CD1c-positive myeloid dendritic cell (primary cell): ENCODE data around the gene PCDHGC5.

Experiments
- DNase-seq: peaks from one replicate; pipeline ENCODE4 v3.0.0-alpha.2; 2016; ENCODE audit errors: extremely low spot score

The PCDHGC5 gene

GRCh38 chr5:141488591-141489561 is at the start of gene PCDHGC5:
TSS of gene PCDHGC5 (plus strand) at chr5:141489081. CDS start at chr5:141489241, 160 bp downstream.
- no peak for DNase-seq

DNA sequence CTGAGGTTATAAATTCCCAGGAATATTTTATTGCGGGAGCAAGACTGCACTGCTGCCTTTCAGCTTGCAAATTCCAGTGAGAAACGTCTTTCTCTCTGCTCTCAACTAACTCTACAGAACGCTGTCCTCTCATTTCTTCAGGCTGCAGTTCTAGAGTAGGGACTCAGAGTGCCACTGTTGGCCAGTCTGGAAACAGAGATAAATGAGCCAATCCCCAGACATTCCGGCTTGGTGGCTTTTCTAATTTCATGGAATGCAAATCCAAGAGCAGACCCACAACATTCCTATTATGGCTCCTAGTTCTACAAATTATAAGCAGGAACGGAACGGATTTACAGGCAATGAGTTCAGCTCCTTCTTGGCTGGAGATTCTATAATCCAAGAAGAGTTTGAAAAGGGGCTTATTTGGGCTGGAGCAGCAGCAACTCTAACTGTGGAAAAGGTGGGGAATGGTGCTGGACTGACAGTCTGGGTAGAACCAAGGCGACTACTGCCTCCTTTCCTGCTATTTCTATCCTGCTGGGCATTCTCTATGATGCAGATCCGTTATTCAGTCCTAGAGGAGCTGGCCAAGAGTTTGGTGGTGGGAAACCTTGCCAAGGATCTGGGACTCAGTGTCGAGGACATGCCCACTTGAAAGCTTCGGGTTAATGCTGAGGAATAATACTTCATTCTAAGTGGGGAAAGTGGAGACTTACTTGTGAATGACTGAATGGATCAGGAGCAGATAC is 49.3 kb upstream of the PCDHGC5 start:
- no peak for DNase-seq

GRCh38 chr5:141440341-141440740 is 48.5 kb upstream of the PCDHGC5 start:
- no peak for DNase-seq

- no peak for DNase-seq
Measured at GRCh38 chr5:141441571-141442170, 47.2 kb upstream of the PCDHGC5 start.

DNA sequence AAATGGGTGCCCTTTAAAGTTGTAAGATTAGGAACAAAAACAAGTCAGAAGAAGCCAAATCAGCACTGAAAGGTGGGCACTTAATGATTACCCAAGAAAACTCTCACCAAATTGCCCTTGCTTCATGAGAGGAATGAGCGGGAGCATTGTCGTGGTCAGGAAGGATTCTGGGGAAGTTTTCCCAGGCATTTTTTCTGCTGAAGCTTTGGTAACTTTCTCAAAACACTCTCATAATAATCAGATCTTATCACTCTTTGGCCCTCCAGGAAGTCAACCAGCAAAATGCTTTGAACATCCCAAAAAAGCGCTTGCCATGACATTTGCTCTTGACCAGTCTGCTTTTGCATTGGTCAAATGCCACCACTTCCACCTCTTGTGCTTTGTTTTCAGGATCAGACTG is 23.5 kb upstream of the PCDHGC5 start:
- no peak for DNase-seq

DNA sequence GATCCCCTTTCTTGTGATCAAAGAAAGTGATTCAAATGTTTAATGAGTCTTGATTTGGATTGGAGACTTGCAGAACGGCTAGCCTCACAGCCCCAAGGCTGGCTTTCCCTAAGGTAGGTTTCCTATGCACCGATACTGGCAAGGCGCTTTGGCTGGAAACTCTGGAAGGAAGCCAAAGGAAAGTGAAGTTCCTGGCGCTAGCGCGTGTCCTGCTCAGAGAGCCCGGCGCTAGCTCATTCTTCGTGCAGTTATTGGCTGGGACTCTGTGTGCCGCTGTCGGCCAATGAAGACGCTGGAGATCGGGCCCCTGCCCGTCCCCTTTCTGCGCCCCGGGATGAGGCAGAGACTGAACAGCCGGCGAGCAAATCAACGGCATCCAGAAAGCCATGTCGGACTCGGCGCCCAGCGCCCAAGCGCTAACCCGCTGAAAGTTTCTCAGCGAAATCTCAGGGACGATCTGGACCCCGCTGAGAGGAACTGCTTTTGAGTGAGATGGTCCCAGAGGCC is 13.2 kb upstream of the PCDHGC5 start, which contains the start of gene PCDHGC3:
TSS of gene PCDHGC3 (plus strand) at position 342 of the 507 bp plus-strand sequence. CDS start at position 493, 151 bp downstream.
- peak; percentile 49 for DNase-seq

GRCh38 chr5:141476132-141476911 is 12.6 kb upstream of the PCDHGC5 start:
- DNase-seq: peak; percentile 6

DNA sequence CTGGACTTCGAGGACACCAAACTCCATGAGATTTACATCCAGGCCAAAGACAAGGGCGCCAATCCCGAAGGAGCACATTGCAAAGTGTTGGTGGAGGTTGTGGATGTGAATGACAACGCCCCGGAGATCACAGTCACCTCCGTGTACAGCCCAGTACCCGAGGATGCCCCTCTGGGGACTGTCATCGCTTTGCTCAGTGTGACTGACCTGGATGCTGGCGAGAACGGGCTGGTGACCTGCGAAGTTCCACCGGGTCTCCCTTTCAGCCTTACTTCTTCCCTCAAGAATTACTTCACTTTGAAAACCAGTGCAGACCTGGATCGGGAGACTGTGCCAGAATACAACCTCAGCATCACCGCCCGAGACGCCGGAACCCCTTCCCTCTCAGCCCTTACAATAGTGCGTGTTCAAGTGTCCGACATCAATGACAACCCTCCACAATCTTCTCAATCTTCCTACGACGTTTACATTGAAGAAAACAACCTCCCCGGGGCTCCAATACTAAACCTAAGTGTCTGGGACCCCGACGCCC is 11.8 kb upstream of the PCDHGC5 start:
- DNase-seq: no peak

GRCh38 chr5:141477815-141478214 is 11.1 kb upstream of the PCDHGC5 start:
- DNase-seq: no peak

- DNase-seq: no peak
Measured at GRCh38 chr5:141478321-141478945, 10.4 kb upstream of the PCDHGC5 start.

DNA sequence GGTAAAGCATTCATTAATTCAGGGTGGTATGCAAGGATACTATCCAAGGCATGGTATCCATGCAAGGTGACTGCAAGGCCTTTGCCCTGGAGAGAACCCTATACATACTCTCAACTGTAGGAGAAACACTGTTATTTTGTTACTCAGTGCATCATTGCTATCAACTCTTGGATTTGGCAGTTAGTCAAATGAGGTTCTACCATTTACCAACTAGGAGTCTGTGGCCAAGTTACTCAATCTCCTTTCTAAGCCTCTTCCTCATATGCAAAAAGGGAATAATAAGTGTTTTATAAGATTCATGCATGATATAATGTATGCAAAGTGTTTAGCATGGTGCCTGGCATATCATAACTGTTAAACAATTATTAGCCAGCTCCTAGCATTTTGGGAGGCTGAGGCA is 9.1 kb upstream of the PCDHGC5 start:
- DNase-seq: no peak

DNA sequence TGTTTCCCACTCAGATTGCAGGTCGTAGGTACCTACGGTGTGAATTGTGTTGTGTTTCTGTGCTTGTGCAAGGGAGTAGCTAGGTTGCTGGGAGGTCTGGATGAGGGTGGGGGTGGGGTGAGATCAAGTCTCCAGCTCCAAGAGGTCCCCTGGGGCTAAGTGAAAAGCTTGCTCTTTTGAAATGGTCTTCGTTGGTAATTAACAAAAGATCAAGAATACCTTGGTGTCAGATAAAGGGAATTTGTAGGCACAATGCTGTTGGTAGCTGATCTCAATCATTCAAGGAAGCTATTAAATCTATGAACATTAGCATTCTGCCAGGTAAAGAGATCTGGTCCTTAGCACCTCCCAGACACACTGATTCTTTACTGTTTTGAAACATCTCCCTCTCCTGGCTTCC is 5.0 kb upstream of the PCDHGC5 start:
- no peak for DNase-seq

DNA sequence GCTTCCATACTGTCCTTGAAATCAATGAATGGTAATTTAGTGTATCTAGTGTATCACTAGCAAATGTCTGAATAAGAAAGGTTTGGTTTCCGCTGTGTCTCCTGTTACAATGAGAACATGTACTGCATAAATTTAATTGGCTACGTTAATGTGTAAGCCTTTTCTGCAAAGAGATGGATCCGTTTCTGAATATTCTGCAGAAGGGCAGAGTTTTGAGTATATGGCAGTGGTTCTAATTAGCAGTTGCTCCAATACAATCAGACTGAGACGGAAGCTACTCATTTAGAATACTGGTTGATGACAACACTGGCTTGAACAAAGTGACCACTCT is 4.6 kb upstream of the PCDHGC5 start:
- DNase-seq: no peak

GRCh38 chr5:141484641-141485311 is 4.1 kb upstream of the PCDHGC5 start, which contains the start of gene PCDHGC4:
TSS of gene PCDHGC4 (plus strand) at chr5:141485030. CDS start at chr5:141485174, 144 bp downstream.
- no peak for DNase-seq

- DNase-seq: no peak
Measured at GRCh38 chr5:141485321-141486055, 3.4 kb upstream of the PCDHGC5 start.

DNA sequence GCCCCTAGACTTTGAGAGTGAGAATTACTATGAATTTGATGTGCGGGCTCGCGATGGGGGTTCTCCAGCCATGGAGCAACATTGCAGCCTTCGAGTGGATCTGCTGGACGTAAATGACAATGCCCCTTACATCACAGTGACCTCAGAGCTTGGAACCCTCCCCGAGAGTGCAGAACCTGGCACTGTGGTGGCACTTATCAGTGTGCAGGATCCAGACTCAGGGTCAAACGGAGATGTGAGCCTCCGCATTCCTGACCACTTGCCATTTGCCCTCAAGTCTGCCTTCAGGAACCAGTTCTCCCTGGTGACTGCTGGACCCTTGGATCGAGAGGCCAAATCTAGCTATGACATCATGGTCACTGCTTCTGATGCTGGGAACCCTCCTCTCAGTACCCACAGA is 2.8 kb upstream of the PCDHGC5 start:
- DNase-seq: no peak

GRCh38 chr5:141487131-141487530 is 1.8 kb upstream of the PCDHGC5 start:
- no peak for DNase-seq

DNA sequence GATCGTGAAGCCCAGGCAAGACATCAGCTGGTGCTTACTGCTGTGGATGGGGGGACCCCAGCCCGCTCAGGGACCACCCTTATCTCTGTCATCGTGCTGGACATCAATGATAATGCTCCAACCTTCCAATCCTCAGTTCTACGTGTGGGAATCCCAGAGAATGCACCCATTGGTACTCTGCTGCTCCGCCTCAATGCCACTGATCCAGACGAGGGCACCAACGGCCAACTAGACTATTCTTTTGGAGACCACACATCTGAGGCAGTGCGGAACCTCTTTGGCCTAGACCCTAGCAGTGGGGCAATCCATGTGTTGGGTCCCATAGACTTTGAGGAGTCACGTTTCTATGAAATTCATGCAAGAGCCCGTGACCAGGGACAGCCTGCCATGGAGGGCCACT is 960 bp downstream of the PCDHGC5 start:
- no peak for DNase-seq

DNA sequence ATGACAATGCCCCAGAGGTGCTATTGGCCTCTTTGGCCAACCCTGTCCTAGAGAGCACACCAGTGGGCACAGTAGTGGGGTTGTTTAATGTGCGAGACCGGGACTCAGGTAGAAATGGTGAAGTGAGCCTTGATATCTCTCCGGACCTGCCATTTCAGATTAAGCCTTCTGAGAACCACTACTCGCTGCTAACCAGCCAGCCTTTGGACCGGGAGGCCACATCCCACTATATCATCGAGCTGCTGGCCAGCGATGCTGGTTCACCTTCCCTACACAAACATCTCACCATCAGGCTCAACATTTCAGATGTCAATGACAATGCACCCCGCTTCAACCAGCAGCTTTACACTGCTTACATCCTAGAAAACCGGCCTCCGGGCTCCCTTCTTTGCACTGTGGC is 1.4 kb downstream of the PCDHGC5 start:
- DNase-seq: no peak
